T-cell (primary cell): ENCODE data around the gene CEBPZ. TPM values are rescaled to one million over a fixed set of nuclear protein-coding genes. Genes with fewer than 3 reads are reported as not detected.
"Not testable (repeated sequence)": the region's sequence is repeated elsewhere in the genome, so short reads cannot be mapped to it uniquely, and the experiment has no call there.

ENCODE experiments used
- ATAC-seq, 4 experiments: fragments of 200-7000 bp in 3 of 4; fragments of 150-1000 bp in 1 of 4; cut with Tn5 transposase; replicated peaks in 1 of 4; 1 replicate in 3 of 4; 2 replicates in 1 of 4; pipeline ENCODE4 v1.10.0; 2021; ENCODE audit warnings: moderate library complexity in 3 of 4, mild to moderate bottlenecking in 2 of 4, moderate number of reproducible peaks in 1 of 4
- CTCF ChIA-PET, 2 donors: fragments of 300-600 bp; sonication (Branson Sonifier 250); formaldehyde crosslinking; loops; one replicate each; lab custom pipeline; 2022; ENCODE audit warnings: antibody characterized with exemption in 2 of 2; lab: Charles Lee
- POLR2A ChIA-PET, 2 donors: fragments of 300-600 bp; sonication (Branson Sonifier 250); formaldehyde crosslinking; loops; one replicate each; lab custom pipeline; 2022; ENCODE audit warnings: antibody characterized with exemption in 2 of 2; lab: Charles Lee
- DNase-seq, 35 experiments: peaks; one replicate each; pipeline versions ENCODE4 v3.0.0 to v3.0.0-alpha.2; 2013 to 2023
- H3K27ac ChIP-seq: one replicate; pipeline ENCODE4 v1.5.1; 2013; ENCODE audit warnings: low read length
- H3K27me3 ChIP-seq, 2 experiments: replicated peaks in 1 of 2; 1 replicate in 1 of 2; 2 replicates in 1 of 2; pipeline versions ENCODE4 v1.6.1 to v1.7.0; 2013; ENCODE audit warnings: low read length in 1 of 2, mixed read lengths in 1 of 2; ENCODE audit not compliant: control insufficient read depth in 2 of 2, insufficient read depth in 2 of 2; ENCODE audit errors: extremely low read depth in 1 of 2
- H3K36me3 ChIP-seq, 2 donors: 1 replicate in 1 of 2; 2 replicates in 1 of 2; pipeline versions ENCODE4 v1.6.1 to v1.7.0; 2013; ENCODE audit warnings: low read length in 1 of 2; ENCODE audit not compliant: control insufficient read depth in 2 of 2, insufficient read depth in 1 of 2; ENCODE audit errors: extremely low read depth in 1 of 2
- H3K4me1 ChIP-seq, 2 experiments: 1 replicate in 1 of 2; 2 replicates in 1 of 2; pipeline versions ENCODE4 v1.6.1 to v1.7.0; 2013; ENCODE audit warnings: low read length in 2 of 2, mixed read lengths in 1 of 2; ENCODE audit not compliant: insufficient read depth in 2 of 2, control insufficient read depth in 1 of 2; ENCODE audit errors: extremely low read depth in 1 of 2
- H3K4me3 ChIP-seq, 2 donors: 1 replicate in 1 of 2; 2 replicates in 1 of 2; pipeline versions ENCODE4 v1.5.1 to v1.7.0; 2013; ENCODE audit warnings: mild to moderate bottlenecking in 2 of 2, low read length in 1 of 2, moderate library complexity in 1 of 2; ENCODE audit not compliant: control insufficient read depth in 1 of 2; ENCODE audit errors: extremely low read depth in 1 of 2
- H3K9me3 ChIP-seq: 2 replicates; pipeline ENCODE4 v1.7.0; 2013
- H3K27ac Mint-ChIP-seq, 2 donors: one replicate each; pipeline ENCODE4 v1.8.0; 2020 to 2021; ENCODE audit warnings: mild to moderate bottlenecking in 2 of 2, mixed read lengths in 2 of 2
- H3K27me3 Mint-ChIP-seq, 2 donors: one replicate each; pipeline ENCODE4 v1.8.0; 2021 to 2022; ENCODE audit warnings: mixed read lengths in 2 of 2
- H3K36me3 Mint-ChIP-seq: one replicate; pipeline ENCODE4 v1.8.0; 2021; ENCODE audit warnings: mixed read lengths
- H3K4me1 Mint-ChIP-seq, 3 donors: one replicate each; pipeline ENCODE4 v1.8.0; 2020 to 2022; ENCODE audit warnings: mixed read lengths in 3 of 3, mild to moderate bottlenecking in 1 of 3
- H3K4me3 Mint-ChIP-seq, 3 donors: one replicate each; pipeline ENCODE4 v1.8.0; 2020 to 2022; ENCODE audit warnings: mild to moderate bottlenecking in 3 of 3, mixed read lengths in 3 of 3, moderate library complexity in 3 of 3
- H3K9me3 Mint-ChIP-seq, 3 donors: one replicate each; pipeline ENCODE4 v1.8.0; 2020 to 2022; ENCODE audit warnings: mixed read lengths in 3 of 3
- WGBS: methylation state at CpG from one replicate; pipeline ENCODE4 v1.1.5; 2013; ENCODE audit warnings: missing lambda C conversion rate; ENCODE audit not compliant: insufficient coverage; 5-methylcytosine and 5-hydroxymethylcytosine counted together
- total RNA-seq, 35 experiments: library from RNA in 6 of 35; stranded (reverse) in 6 of 35; fragments of 120-200 nt in 1 of 35; gene quantifications; one replicate each; pipeline versions ENCODE4 v1.2.1 to v1.2.4 and lab custom pipeline; 2013 to 2026

Gene CEBPZ
- total RNA-seq, 5 donors from 2014 or later (not counting 1 experiment from before 2014, with no cell fraction given) = 50.6 to 61.5 (median 58.1) TPM

DNA sequence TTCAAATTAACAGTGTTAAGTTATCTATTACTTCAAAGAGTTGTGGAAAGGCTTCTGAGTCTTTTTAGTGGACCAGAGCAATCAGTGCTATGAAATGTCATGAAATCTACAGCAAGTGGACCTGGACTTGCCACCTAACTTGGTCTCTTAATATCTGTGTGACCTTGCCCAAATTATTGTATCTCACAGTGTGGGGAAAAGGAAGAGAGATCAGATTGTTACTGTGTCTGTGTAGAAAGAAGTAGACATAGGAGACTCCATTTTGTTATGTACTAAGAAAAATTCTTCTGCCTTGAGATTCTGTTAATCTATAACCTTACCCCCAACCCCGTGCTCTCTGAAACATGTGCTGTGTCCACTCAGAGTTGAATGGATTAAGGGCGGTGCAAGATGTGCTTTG lies 6.3 kb downstream of the CEBPZ start:
- Histone ChIP-seq H3K4me1 (peaks cover 6 to 12% of the 10 kb centered on the region in 2 experiments), H3K36me3 (peaks cover 3 to 60% of the 10 kb centered on the region in 2 donors)
- H3K4me3 ChIP-seq, H3K27me3 ChIP-seq, H3K27ac ChIP-seq, H3K9me3 Mint-ChIP-seq, H3K27me3 Mint-ChIP-seq, DNase-seq, CTCF ChIA-PET, ATAC-seq, POLR2A ChIA-PET, H3K9me3 ChIP-seq: not testable (repeated sequence)
- WGBS = no CpG with 5 or more reads among the region's 2 CpGs
- H3K4me1 Mint-ChIP-seq = peaks cover 60 to 69% (median 62%) of the 10 kb centered on the region in 3 donors
- H3K36me3 Mint-ChIP-seq = peaks cover 53% of the 10 kb centered on the region
- H3K4me3 Mint-ChIP-seq = peak overlapping the region in 1 of 3 donors; percentile 11
- H3K27ac Mint-ChIP-seq = peak overlapping the region in 1 of 2 donors; percentile 60

GRCh38 chr2:37224063-37224462 lies 7.3 kb downstream of the CEBPZ start:
- ChIA-PET POLR2A (interaction anchor here in 1 of 2 donors (0.7 to 0.8 kb wide), 2 partner anchors 16 to 1527 kb away, joined by 3 to 4 read pairs; partner anchors contain the start of gene SRSF7), CTCF (interaction anchor here in 1 of 2 donors (0.6 kb wide), 1 partner anchor 9 kb away, joined by 5 read pairs; no protein-coding TSS in a partner anchor)
- no peaks in the 10 kb centered on the region for H3K9me3 ChIP-seq
- H3K4me3 ChIP-seq = no peak overlapping the region
- peaks cover 56 to 63% (median 61%) of the 10 kb centered on the region in 3 donors for H3K4me1 Mint-ChIP-seq
- DNase-seq = no peak
- H3K4me3 Mint-ChIP-seq = no peak overlapping the region
- no peaks in the 10 kb centered on the region for H3K9me3 Mint-ChIP-seq
- peaks cover 5 to 67% of the 10 kb centered on the region in 2 donors for H3K36me3 ChIP-seq
- 86% methylated on average over 1 of the region's 1 CpG for WGBS
- H3K27ac Mint-ChIP-seq = no peak overlapping the region
- ATAC-seq = no peak
- H3K27me3 Mint-ChIP-seq = no peaks in the 10 kb centered on the region
- H3K27me3 ChIP-seq = no peaks in the 10 kb centered on the region
- peaks cover 53% of the 10 kb centered on the region for H3K36me3 Mint-ChIP-seq
- peaks cover 0 to 2% of the 10 kb centered on the region in 2 experiments for H3K4me1 ChIP-seq
- H3K27ac ChIP-seq = no peak overlapping the region

GRCh38 chr2:37223131-37223530 lies 8.3 kb downstream of the CEBPZ start:
- Mint-ChIP-seq H3K9me3 (no peaks in the 10 kb centered on the region), H3K27me3 (no peaks in the 10 kb centered on the region), H3K36me3 (peaks cover 52% of the 10 kb centered on the region), H3K27ac (peak overlapping the region; percentile 23 to 70), H3K4me3 (no peak overlapping the region), H3K4me1 (peaks cover 51 to 60% (median 54%) of the 10 kb centered on the region in 3 donors)
- H3K4me1 ChIP-seq = peaks cover 0 to 2% of the 10 kb centered on the region in 2 experiments
- DNase-seq = no peak
- WGBS = 100% methylated on average over 3 of the region's 4 CpGs
- H3K4me3 ChIP-seq = no peak overlapping the region
- peaks cover 14 to 66% of the 10 kb centered on the region in 2 donors for H3K36me3 ChIP-seq
- H3K27me3 ChIP-seq = no peaks in the 10 kb centered on the region
- no peak for ATAC-seq
- CTCF ChIA-PET = interaction anchor here in 1 of 2 donors (0.6 kb wide), 1 partner anchor 1537 kb away, joined by 3 read pairs; no protein-coding TSS in a partner anchor
- H3K9me3 ChIP-seq = no peaks in the 10 kb centered on the region
- H3K27ac ChIP-seq = no peak overlapping the region
- POLR2A ChIA-PET = interaction anchor here (0.6 kb wide), 3 partner anchors 8 to 66 kb away, joined by 3 to 10 read pairs (median 4); partner anchors contain the start of genes CEBPZ (in 1 of the 2), EIF2AK2 (in 1 of the 2) and NDUFAF7 (in 1 of the 2)

DNA sequence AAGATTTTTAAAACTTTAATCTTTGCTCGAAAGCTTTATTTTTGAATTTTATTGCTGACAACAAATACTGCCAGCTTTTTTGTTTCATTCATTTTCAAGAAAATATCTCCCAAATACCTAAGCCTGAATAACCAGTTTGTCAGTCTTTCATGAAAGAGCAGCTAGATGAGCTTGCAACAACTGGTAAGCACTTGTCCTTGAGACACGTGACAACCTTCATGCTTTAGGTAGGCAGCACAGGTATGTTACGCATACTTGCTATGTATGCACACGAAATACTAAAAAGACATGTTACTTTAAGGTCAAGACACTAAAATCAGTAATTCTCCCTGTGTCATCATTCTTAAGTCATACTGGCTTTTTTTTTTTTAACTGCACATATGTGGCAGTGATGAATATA lies 12.3 kb downstream of the CEBPZ start:
- DNase-seq = no peak
- Histone ChIP-seq H3K27ac (no peak overlapping the region), H3K4me3 (no peak overlapping the region), H3K9me3 (no peaks in the 10 kb centered on the region), H3K27me3 (no peaks in the 10 kb centered on the region), H3K36me3 (peaks cover 18 to 74% of the 10 kb centered on the region in 2 donors), H3K4me1 (no peaks in the 10 kb centered on the region)
- H3K27me3 Mint-ChIP-seq = no peaks in the 10 kb centered on the region
- peaks cover 39% of the 10 kb centered on the region for H3K36me3 Mint-ChIP-seq
- 100% methylated on average over 2 of the region's 4 CpGs for WGBS
- ChIA-PET POLR2A (no interaction called here), CTCF (no interaction called here)
- H3K4me1 Mint-ChIP-seq = peaks cover 18 to 28% (median 21%) of the 10 kb centered on the region in 3 donors
- no peak overlapping the region for H3K4me3 Mint-ChIP-seq
- H3K9me3 Mint-ChIP-seq = no peaks in the 10 kb centered on the region
- no peak for ATAC-seq
- no peak overlapping the region for H3K27ac Mint-ChIP-seq

DNA sequence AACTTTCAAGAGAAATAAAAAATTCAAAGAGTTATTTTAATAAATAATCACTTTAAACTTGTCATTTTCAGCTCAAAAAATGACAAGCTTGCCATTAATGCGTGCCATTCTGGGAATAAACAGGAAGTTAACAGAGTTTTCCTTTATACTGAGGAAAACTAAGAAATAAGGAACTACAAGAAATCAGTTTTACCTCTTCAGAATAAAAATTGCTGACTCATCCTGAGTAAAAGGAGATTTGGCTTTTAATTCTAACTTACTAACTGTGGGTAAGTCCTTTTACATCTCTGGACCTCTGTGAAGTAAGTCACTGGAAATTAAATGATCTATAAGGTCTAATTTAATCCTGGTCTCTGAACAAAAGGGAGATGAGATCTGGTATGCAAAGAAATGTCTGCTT lies 16.1 kb downstream of the CEBPZ start:
- Histone ChIP-seq H3K36me3 (peaks cover 15 to 74% of the 10 kb centered on the region in 2 donors), H3K27me3 (no peaks in the 10 kb centered on the region), H3K4me3 (no peak overlapping the region), H3K27ac (no peak overlapping the region), H3K4me1 (no peaks in the 10 kb centered on the region), H3K9me3 (no peaks in the 10 kb centered on the region)
- no peak for DNase-seq
- ATAC-seq = no peak
- no peaks in the 10 kb centered on the region for H3K27me3 Mint-ChIP-seq
- H3K4me3 Mint-ChIP-seq = no peak overlapping the region
- H3K27ac Mint-ChIP-seq = peak overlapping the region; percentile 61 to 74
- no CpG with 5 or more reads among the region's 1 CpG for WGBS
- ChIA-PET POLR2A (interaction anchor here in 1 of 2 donors (0.6 kb wide), 1 partner anchor 165 kb away, joined by 5 read pairs; no protein-coding TSS in a partner anchor), CTCF (interaction anchor here in 1 of 2 donors (0.7 kb wide), 2 partner anchors 9 to 75 kb away, joined by 5 read pairs; no protein-coding TSS in a partner anchor)
- H3K36me3 Mint-ChIP-seq = peaks cover 42% of the 10 kb centered on the region
- peaks cover 0 to 11% (median 0%) of the 10 kb centered on the region in 3 donors for H3K4me1 Mint-ChIP-seq
- no peaks in the 10 kb centered on the region for H3K9me3 Mint-ChIP-seq

DNA sequence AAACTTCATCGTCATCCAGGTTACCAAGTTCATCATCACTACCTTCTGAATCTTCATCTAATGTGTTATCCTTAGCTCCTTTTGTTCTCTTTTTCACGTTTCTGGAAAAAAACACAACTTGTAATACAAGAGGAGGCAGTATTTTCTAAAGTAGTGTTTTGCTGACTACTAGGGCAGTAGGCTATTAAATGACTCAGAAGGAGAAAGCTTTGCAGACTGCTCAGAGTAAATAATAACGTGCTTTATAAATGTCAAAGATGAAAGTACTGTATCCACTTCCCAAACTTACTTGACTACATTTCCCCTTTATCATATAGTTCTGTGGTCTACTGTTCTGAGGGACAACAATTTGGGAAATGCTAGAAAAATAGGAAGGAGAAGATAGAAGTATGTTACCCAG lies 19.5 kb downstream of the CEBPZ start:
- DNase-seq (no peak), ATAC-seq (no peak)
- Mint-ChIP-seq H3K36me3 (peaks cover 71% of the 10 kb centered on the region), H3K27ac (peak overlapping the region in 1 of 2 donors; percentile 18), H3K9me3 (peaks cover 12 to 30% (median 22%) of the 10 kb centered on the region in 3 donors), H3K4me1 (peaks cover 13 to 21% (median 17%) of the 10 kb centered on the region in 3 donors), H3K4me3 (no peak overlapping the region), H3K27me3 (no peaks in the 10 kb centered on the region)
- Histone ChIP-seq H3K4me1 (no peaks in the 10 kb centered on the region), H3K9me3 (peaks cover 3% of the 10 kb centered on the region), H3K4me3 (no peak overlapping the region), H3K27me3 (no peaks in the 10 kb centered on the region), H3K27ac (no peak overlapping the region), H3K36me3 (peaks cover 0 to 90% of the 10 kb centered on the region in 2 donors)
- ChIA-PET CTCF (no interaction called here), POLR2A (interaction anchor here in 1 of 2 donors (0.6 kb wide), 1 partner anchor 18 kb away, joined by 5 read pairs; no protein-coding TSS in a partner anchor)
- WGBS = no CpG with 5 or more reads among the region's 3 CpGs
